OCI-M2 (cell line): ENCODE data around the gene NT5DC1.

Experiments used
- DNase-seq: peaks from one replicate; lab custom pipeline; 2025; ENCODE audit not compliant: unreplicated experiment; lab: John Stamatoyannopoulos, UW

Gene NT5DC1

DNA sequence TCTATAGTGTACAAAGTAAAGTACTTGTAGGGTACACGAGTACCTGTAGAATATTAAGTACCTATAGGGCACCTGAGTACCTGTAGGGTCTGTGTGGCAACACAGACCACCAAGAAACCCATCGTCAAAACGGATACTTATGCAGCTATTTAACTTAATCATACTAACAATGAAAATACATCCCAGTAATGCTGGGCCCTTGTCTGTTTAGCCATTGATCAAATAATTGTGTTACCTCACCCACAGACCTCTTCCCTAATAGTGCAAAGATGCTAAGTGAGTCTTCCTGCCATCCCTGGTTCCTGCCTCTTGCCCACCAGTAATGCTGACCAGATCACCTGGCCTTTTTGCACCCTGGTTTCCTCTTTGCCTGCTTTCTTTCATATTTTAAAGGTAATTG lies 32.8 kb downstream of the NT5DC1 start:
- no peak for DNase-seq

DNA sequence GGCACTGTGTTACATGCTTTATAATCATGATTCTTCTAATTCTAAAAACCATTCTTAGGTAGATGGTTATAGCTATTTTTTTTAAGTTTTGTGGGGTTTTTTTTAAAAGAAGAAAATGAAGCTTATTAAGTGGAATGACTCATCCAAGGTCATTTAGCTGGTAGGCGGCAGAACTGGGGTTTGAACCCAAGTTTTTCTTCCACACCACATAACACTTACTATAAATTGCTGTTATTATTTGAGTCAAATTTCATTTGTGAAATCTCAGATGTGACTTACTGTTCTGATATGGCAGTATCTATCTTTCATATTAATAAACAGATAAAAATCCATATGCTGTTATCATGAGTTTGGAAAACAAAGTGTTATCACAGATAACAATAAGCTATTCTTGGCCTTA lies 35.7 kb downstream of the NT5DC1 start:
- no peak for DNase-seq

DNA sequence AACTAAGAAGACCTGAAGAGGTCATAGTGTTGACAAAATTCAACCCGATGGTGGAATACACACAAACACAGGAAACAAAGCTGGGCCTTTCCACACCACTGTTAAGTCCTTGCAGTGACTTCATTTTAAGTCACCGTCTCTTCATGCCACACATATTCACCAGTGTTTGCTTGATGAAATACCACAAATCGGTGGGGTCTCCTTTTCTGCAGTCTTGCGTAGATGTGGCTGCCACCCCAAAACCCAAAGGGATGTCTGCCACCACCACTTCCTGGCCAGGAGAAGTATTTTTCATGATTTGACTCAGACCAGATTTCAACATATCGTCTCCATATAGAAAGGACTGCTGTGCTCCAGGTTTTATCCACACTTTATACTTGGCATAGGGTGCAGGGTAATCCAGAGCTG lies 36.3 kb downstream of the NT5DC1 start:
- no peak for DNase-seq

DNA sequence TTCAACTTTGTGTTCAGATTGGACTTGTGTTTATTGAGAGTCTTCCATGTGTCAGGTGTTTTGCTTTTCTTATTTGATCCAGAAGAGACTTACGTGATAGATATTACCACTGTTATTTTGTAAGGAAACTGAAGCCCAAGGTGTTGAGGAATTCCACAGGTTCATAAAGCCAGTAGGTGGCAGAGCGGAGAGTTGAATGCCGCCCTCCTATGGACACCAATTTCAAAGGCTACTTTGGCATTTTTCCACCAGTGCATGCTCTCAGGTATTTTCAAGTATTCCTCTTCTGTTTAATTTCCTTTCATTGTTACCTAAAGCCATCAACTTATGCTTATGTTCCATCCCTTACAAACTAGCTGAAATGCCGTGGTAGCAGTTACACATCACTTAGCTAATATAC lies 39.3 kb downstream of the NT5DC1 start:
- DNase-seq, result no peak

DNA sequence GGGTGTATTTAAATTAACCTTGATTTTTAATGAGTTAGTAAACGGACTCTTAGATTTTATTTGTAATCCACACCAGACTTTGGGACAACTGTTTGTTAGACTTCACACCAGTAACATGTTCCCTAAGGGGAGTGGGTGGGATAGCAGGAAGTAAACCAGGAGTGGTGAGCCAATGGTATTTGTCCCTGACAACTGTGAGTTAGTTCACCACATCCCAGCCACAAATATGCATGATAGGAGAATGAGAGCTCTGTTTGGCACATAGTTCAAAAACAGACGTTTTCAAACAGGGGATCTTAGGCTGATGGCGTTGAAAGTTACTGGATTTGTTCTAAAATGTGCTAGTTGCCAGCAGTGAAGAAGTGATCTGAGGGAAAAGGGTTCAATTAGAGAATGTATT lies 44.0 kb downstream of the NT5DC1 start:
- no peak for DNase-seq

DNA sequence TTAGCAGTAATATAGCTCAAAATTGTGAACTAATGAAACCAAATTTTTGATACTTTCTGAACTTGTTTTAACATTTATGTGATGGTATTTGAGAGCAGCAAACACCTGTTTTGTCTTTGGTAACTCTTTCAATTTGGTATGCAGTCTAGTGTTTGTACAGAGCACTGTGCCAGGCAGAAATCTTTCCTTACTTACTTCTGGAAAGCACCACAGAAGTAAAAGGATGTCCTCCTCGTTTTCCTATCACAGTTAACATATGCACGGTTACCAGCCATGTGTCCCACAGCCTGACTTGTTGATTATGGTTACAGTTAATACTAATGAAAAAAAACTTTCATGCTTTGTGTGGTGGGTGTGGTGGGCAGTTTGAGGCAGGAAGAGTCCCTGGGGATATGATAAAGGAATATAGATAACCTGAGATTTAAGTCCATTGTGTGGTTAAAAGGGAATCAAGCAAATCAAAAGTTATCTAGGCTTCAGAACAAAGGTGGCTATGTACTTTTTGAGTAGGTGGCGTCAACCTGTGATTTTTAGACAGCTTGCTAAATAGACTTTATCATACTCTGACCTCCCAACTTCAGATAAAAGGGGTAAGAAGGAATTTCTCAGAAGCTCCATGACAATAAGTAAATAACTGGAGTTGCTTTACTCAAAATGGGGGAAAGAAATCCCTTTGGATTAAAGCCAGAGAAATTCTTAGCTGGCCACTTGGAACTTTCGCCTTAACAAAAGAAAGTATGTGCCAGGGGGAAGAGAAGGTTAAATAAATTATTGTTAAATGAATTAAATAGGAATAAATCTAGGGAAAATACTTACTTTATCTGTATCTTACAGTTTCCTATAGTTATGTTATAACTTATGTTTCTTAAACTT lies 45.4 kb downstream of the NT5DC1 start:
- DNase-seq, result no peak

DNA sequence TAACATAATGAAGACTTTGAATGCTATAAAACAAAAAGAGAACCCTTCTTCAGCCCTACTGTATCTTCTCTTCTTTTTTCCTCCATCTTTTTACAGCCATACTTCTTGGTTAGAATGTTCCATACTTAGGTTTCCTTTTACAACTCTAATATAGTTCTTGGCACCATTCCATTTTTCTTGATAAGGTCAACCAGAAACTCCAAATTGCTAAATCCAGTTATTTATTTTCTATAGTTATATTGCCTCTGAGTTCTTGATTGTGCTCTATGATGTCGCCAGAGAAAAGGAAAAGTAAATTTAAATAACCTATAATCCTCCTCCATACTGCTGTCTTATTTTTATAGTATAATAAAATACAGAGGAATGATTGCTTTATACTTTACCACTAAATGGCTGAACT lies 52.0 kb downstream of the NT5DC1 start:
- DNase-seq, result no peak

DNA sequence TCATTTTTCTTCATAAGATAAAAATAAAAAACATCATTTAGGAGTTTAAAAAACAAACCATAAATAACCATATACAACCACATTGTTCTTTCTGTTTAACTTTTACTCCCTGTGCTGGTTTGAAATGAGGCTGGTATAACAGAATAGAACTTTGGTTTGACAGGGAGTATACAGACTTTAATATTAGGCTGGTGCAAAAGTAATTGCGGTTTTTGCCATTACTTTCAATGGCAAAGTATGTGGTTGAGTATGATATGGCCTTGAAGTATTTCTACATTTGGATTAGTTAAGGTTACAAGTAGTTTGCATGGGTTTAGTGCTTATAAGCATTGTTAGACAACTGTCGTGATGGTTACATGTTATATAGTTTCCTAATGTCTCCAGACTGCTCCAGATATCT lies 54.2 kb downstream of the NT5DC1 start:
- no peak for DNase-seq

DNA sequence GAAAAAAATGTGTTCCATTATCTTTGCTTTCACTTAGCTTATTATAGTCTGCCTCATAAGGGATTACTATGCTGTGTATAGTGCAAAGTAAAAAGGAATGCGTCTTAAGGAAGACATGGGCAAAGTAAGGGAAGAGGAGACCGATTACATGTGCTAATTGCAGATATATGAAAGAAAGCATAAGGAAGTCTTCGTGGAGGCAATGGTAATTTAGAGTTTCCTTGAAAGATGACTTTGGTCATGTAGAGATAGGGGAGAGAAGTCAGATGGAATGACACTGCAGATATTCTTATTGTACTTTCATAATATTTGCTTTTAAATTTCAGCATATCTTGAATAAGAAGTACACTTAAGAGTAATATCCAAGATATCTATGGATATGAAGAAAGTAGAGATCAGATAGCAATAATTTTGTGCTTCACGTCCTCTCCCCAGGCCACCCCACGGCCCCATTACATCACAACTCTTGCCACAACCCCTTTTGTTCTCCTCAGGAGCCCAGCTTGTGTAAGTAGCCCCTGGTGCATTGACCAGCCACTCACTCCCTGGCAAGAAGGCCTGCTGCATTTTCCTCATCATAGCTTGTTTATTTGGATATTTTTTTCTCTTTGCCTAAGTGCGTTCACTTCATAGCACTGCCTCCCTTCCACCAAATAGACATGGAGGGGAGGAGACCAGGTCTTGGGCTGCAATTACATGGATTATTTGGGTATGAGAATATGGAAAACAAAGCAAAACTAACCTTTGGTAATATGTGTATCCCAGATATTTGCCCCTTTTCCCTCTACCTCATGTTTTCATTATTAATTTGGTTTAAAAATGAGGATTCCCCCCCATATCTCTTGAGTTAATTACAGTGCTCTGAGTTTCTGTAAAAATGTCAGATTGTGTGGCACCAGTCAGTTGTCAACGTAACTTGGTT lies 56.0 kb downstream of the NT5DC1 start:
- no peak for DNase-seq

DNA sequence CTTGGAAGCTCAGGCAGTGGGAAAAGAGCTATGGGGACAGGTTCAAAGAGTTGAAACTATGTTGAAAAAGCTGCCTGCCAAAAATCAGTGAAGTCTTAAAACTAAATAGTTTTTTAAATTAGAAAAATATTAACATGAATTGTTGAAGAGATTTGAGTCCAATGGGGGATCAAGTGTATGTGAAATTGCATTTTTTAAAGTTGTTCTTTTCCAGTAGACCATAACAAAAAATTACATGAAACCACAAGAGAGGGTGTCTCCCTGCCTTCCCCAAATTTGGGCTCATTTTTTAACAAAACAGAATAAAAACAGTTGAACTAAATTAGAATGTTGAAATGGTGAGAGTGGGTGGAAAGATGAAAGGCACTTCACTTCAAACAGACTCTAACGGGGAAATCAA lies 56.7 kb downstream of the NT5DC1 start:
- DNase-seq, result no peak

DNA sequence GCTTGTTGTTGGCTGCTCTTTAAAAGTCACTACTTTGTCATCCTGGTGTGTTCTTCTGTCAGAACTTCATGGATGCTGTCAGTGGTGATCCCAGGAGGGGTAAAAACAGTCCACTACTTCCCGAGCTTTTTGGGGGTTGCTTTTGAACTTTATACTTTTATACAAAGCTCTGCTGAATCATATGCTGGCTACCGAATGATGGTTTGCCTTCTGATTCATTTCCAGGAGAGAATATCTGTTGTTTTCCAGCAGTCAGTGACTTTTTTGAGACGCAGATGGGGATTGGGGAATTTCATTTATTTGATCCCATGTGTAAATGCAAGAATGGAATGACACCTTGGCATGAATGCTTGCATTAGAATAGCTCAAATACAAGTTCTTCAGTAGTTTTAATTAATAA lies 58.0 kb downstream of the NT5DC1 start:
- no peak for DNase-seq

DNA sequence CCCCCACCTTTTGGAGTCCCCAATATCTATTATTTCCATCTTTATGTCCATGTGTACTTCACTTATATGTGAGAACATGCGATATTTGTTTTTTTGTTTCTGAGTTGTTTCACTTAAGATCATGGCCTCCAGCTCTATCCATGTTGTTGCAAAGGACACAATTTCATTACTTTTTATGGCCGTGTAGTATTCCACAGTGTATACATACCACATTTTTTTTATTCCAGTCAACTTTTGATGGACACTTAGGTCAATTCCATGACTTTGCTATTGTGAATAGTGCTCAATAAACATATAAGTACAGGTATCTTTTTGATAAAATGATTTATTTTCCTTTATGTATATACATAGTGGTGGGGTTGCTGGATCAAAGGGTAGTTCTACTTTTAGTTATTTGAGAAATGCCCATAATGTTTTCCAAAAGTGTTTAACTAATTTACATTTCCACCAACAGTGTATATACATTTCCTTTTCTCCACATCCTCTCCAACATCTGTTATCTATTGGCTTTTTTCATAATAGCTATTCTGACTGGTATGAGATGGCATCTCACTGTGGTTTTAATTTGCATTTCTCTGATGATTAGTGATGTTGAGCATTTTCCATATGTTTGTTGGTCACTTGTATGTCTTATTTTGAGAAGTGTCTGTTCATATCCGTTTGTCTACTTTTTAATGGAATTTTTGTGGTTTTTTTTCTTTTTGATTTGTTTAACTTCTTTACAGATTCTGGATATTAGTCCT lies 59.3 kb downstream of the NT5DC1 start:
- no peak for DNase-seq

DNA sequence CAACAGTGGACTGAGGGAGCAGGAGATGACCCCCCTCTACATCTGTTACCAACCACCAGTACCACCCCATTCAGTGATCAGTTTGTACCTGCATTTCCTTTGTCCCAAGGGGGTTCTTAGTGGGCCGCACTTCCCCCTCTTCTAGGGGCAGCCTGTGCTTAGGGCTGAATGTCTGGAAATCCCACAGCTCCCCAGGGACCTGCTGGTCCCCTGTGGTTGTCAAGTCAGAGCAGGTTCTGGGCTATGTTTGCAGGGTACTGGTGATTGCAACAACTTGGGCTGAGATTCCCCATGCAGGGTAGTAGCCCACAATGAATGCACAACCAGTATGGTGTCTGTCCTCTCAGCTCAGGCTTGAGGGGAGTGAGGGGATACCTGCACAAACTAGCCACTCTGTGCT lies 64.9 kb downstream of the NT5DC1 start:
- no peak for DNase-seq

DNA sequence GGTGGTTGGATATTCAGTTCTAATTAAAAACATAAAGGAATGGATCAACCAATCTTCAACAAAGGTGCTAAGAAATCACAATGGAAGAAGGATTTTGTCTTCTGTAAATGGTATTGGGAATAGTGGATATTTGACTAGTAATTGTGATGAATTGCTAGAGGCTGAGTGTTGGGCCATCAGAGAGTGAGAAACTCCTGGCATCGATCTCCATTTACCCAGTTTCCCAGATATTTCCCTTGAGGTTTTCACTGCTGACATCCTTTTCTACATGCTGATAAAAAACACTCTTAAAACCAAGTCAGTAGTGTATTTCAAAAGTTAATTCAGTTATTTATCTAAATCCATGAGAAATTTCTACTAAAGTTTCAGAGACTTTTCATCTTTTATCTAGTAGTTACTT lies 65.7 kb downstream of the NT5DC1 start:
- DNase-seq, result no peak

DNA sequence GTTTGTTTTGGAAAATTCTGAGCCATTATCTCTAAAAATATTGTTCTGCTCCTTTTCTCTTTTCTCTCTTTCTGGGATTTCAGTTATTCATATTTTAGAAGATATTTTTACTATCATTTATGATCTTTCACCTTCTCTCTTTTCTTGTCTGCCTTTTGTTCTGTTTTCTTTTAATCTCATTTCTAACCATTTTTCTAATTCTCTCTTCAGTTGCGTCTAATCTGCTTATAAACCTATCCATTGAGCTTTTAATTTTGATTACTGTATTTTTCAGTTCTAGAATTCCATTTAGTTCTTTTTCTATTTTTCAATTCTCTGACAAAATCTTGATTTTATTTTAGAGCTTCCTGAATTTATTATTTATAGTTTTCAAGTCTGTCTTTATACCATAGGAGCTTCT lies 67.5 kb downstream of the NT5DC1 start:
- DNase-seq, result no peak

DNA sequence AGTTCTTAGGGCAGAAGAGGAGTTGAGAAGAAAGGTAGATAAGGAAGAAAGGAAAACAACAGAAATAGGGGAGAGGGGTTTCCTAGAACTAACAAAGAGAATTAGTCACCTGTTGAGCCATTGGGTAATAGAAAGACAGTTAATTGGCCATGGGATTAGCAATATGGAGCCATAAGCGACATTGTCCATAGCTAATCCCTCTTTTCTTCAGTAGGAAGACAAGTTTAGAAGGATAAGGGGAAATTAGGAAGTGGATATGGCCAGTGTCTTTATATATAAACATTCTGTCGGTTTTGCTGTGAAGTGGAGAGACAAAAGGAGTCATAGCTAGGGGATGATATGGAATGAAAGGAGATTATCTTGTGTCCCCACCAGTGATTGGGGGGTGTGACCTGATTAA lies 69.2 kb downstream of the NT5DC1 start:
- no peak for DNase-seq

DNA sequence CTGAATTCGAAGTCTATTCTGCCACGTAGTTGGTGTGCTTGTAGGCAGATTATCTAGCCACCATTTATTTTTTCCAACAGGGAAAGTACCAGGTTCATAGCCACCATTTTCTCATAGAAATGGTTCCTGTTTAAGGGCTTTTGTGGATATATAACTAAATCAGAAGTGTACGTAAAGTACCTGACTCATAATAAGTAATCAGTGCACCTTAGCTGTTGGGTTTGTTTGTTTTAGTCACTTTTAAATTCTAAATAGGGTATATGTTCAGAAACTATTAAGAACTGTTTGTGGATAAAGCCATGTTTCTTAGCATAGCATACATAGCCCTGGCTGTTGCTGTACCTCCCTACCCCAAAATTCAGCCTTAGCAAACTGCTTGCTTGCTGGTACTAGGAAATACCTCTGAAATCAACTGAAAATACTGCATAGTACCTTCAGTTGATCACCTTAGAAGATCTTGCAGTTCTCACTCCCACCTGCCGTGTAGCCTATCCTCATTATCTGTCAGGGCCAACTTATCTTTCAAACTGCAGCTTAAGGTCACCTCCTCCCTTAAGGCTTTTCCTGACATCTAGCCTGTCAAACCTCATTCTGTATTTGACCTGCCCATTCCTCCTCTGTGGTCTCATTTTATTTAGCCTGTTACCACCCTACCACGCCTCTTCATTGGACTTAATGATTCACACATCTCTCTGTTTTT lies 69.9 kb downstream of the NT5DC1 start:
- DNase-seq, result no peak

DNA sequence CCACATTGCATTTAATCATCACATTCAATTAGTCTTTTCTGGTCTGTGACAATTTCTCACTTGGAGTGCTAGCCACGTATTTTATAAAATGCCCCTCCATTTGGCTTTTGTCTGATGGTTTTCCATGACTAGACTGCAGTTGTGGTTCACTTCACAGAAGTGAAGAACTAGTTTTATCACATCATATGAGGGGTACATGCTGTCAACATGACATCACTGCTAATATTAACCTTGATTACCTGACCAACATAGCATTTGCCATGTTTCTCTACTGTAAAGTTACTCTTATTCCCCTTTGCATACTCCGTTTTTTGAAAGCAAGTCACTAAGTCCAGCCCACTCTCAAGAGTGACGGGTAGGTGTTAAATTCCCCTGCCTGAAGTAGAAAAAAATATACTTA lies 73.3 kb downstream of the NT5DC1 start:
- DNase-seq, result no peak

DNA sequence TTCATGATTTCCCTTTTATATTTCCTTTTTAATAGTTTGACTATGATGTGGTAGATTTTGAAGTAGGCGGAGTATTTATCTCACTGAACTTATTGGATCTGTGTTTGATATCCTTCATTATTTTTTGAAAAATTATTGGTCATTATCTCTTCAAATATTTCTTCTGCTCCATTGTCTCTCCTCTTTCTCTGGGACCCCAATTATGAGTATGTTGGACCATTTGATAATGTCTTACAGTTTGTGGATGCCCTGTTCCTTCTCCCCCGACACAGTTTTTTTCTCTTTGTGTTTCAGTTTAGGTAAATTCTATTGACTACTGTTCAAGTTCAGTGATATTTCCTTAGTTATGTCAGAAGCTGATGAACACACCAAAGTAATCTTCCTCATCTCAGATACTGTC lies 74.7 kb downstream of the NT5DC1 start:
- no peak for DNase-seq

DNA sequence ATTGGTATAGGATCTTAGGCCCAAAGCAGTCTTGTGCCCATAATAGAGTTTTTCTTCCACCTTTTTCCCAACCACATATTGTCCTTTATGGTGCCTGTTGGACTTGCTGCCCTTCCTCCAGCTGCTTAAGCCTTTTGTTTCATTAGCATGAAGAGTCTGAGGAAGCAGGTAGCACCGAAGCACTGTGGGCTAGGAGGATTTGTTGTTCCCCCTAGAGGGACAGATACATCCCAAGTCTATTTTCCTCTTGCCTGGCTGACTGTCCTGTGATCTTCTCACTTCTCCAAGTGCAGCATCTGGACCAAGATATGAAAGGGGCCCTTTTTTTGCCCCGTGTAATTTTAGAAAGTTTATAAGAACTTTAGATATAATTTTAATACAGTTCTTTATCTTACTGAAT lies 75.9 kb downstream of the NT5DC1 start:
- DNase-seq, result no peak

DNA sequence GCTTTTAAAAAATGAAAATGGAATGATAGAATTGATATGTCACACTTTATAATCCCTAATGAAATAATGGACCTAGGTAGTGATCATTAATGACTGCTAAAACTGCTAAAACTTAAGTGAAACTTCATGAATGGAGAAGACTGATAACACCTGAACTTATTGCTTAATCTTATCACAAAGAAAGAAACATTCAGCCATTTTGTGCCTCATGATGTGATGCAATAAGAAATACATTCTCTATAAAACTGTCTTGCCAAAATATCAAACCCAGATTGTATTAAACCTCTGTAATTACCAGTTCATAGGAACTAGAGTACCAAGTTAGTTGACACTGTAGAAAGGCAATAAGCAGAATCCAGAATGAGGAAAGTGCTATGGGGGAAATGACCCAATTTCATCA lies 79.7 kb downstream of the NT5DC1 start:
- no peak for DNase-seq
